Middle frontal gyrus (tissue), 1 donor: ENCODE measurements around the gene SEPHS1.
"Not testable (repeated sequence)": the region's sequence is repeated elsewhere in the genome, so short reads cannot be mapped to it uniquely, and the experiment has no call there.

Experiments
- DNase-seq: peaks from one replicate; pipeline ENCODE4 v3.0.0-alpha.2; 2015; ENCODE audit warnings: low spot score; ENCODE audit errors: extremely low spot score

Gene SEPHS1

DNA sequence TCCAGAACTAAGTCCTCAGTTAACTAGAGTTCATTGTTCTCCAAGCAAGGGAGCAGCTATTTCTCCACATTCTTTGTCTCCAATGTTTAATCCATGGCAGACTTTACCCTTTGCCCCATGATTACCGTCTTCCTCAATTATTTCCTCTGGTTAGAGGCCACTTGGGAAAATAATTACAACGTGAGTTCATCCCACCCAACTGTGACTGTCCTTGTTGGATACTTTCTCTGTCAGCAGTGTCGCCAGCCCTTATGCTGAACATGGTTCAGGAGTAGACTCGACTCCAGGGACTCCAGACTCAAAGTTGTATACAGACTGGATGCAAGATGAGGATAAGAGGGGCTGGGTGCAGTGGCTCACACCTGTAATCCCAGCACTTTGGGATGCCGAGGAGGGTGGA is 17.1 kb upstream of the SEPHS1 start:
- DNase-seq: no peak

DNA sequence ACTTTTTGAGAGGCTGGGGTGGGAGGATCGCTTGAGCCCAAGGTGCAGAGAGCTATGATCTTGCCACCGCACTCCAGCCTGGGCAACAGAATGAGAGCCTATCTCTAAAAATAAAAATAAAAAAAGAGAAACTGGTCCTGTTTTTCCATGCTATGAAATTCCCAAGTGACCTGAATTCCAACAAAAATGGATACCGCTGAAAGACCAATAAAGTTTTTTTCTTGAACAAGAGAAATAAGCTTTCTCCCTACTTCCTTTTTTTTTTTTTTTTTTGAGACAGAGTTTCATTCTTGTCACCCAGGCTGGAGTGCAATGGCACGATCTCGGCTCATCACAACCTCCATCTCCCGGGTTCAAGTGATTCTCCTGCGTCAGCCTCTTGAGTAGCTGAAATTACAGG is 12.5 kb upstream of the SEPHS1 start:
- DNase-seq: no peak

DNA sequence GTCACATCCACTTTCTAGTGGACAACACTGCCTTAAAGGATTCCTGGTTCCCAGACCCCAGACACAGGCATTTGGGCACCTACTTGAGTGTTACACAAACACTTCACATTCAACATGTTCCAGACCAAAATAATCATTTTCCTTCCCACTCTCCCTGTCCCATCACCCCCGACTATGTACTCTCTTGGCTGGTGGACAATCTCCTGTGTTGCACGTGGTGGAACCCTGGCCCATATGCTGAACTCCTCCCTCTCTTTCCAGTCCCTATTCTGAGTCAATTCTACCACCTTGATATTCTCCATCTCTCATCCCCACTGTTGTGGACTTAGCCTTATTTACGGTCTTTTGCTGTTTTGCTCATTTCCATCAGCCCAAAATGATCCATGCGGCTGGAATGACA is 8.3 kb upstream of the SEPHS1 start:
- no peak for DNase-seq

DNA sequence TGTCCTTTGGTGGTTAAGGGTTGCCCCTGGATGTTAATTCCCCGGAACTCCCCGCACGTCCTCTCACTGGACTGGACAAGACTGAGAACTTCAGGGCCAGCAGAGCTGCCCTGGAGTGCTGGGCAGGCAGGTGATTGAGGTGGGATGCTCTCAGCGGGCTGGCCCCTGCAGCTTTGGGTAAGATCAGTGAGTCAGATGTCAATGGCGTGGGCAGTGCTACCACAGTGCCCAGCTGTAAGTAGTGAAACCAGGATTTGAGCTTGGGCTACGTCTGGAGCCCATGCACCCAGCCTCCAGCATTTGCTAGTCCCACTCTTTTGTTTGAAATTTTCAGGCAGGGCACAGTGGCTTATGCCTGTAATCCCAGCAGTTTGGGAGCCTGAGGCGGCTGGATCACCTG is 6.7 kb upstream of the SEPHS1 start:
- no peak for DNase-seq

- DNase-seq: no peak
These were observed 4.4 kb upstream of the SEPHS1 start for GRCh38 chr10:13352519-13352918.

GRCh38 chr10:13351340-13351915 is 3.3 kb upstream of the SEPHS1 start:
- DNase-seq: no peak

DNA sequence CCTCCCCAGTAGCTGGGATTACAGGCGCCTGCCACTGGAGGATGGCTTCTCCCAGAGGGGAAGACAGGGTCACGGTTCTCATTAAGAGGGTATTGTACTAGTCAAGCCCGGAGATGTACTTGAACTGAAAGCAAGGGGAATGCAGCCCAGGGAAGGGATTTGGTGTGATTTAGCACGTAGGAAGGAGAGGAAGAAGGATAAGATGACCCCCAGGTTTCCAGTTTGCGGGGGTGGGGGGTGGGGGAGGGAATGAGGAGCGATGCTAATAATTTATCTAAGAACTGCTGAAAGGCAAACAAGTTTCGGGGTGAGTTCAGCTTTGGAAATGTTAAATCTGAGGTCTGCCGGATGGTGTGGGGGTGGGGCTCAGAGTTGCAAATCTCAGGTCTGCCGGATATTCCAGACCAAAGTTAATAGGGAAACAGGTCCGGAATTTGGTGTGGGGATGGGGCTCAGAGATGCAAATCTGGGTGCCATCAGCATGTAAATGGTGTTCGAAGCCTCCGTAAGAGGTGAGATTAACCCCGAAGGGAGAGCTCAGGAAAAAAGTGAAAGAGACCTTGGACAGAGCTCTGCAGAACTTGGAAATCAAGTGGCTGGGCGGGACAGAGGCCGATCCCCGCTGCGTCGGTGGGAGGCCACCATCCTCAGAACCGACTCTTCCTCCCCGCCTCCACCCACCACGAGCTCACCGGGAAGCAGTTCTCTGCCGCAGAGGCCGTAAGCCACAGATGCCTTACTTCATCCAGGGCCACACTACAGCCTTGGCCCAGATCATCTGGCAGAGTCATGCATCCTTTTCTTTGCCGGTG is 1.6 kb upstream of the SEPHS1 start:
- DNase-seq: no peak

GRCh38 chr10:13347500-13348156 is 465 bp downstream of the SEPHS1 start:
- peak; percentile 64 for DNase-seq

DNA sequence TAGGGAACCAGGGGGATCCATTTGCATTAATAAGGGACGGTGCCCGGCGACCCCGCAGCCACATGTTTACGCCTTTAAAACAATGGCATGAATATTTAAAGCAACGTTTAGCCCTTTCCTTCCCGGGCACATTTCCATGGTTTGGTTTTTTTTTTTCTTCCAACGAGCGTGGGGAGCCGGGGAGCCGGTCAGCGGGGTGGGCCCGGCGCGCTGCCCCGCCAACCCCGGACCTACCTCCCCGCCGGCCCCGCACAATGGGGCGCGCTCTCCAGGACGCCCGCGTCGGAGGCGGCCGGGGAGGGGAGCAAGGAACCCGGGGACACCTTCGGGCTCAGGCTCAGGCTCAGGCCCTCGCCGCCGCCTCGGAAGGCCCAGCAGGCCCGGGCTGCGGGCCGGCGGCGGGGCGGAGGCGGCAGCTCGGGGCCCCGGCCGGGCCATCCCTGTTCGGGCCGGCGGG is 1.0 kb downstream of the SEPHS1 start:
- no peak for DNase-seq

GRCh38 chr10:13346283-13347042 is 1.6 kb downstream of the SEPHS1 start:
- DNase-seq: no peak

DNA sequence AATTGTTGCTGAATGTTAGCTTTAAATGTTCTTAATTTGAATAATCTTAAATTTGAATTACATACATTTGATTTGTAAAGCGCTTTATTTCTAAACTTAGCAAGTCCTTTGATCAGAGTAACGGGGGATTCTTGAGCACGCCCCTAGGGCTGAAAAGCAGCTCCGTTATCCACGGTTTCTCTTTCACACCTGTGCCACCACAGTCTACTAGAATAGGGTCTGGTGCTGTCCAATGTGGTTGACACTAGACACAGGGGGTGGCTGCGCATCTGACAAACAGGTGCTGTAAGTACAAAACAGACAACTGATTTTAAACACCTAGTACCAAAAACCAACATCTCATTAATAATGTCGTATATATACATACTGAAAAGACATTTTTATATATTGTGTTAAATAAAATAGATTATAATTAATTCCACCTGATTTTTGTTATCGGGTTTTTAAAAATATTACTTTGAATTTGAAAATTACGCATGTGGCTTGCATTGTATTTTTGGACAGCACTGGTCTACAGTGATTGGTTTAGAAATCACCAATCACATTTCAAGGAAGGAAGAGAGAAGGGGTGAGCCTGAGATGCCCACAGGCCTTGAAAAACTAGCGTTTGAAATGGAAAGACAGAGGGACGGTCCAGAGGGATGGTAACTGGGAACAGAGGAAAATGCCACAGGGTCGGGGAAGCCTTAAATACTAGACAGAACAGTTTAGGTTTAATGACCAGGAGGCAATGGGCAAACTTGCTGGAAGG is 7.3 kb downstream of the SEPHS1 start:
- no peak for DNase-seq

GRCh38 chr10:13340068-13340467 is 8.0 kb downstream of the SEPHS1 start:
- DNase-seq: no peak

DNA sequence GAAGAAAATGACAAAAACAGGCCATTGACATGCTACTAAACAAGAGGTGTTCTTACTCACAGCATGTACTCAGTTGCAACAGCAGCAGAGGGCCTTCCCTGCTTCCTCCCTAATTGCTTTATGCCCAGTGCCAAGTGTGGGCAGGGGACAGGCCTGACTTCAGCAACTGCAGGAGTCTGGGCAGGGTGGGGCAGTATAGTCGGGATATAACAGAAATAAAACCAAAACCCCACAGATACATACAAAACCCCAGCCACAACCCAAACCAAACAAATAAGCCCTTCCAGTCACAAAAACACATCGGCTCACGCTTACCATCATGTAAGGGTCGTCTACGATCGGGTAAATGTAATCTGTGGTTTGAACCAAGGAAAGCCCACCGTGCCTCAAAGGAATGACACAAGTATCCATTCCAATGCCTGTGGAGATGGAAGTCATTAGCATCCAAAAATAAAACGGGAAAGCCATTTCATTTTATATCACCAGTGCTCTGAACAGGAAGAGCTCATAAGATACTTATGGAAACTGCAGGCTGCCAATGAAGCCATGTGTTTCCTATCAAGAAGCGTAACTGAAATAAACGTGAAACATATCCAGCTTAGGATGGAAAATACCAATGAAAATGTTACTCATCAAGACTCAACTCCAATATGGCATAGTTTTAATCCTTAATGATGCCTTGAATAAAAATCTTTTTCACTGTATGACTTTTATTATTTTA is 9.5 kb downstream of the SEPHS1 start:
- DNase-seq: no peak

DNA sequence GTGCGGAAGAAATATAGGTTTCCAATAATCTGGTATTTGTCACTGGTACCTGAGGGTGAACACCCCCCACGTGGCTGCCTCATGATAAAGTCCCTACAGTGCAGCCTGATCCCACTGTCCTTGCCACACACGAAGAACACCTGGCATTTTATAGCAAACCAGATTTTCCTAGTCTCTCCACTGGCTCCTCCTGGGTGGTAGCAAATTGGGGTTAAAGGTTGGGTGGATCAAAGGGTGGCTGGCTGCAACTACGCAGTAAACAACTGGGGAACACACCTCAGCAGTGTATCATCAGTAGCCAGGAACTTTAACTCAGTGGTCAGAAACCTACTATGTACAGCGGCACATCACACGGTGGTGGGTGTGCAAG is 10.3 kb downstream of the SEPHS1 start:
- DNase-seq: no peak

DNA sequence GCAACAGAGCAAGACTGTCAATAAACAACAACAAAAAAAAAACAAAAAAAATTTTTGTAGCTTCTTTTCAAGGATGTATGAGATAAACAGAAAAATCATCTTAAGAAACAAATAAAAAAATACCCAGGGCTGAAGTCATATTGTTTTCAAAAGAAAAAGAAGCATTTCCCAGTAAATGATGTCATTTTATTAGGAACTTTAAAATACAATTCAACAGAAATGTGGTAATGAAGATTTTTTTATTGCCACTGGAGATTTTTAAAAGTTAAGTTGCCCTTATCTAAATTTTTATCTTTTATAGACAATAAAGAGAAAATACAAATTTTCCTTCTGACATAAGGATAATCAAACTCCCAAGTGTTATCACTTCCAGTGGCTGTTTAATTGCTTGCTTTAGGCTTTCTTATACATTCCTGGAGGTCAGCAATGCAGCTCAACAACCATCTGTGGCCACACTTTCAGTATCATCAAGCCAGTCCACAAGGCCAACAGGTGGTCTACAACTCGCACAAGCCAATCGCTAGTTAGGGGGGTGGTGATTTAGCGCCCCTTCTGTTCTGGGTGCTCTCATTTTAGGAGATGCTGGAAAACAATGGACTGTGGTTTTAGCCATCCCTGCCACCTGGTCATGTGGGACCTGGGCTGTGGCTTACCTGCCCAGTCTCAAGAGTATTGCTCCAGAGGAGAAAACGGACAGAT is 10.8 kb downstream of the SEPHS1 start:
- DNase-seq: no peak

- DNase-seq: no peak
These were observed 12.2 kb downstream of the SEPHS1 start for GRCh38 chr10:13335881-13336280.

- no peak for DNase-seq
These were observed 13.5 kb downstream of the SEPHS1 start for GRCh38 chr10:13334556-13334955.

DNA sequence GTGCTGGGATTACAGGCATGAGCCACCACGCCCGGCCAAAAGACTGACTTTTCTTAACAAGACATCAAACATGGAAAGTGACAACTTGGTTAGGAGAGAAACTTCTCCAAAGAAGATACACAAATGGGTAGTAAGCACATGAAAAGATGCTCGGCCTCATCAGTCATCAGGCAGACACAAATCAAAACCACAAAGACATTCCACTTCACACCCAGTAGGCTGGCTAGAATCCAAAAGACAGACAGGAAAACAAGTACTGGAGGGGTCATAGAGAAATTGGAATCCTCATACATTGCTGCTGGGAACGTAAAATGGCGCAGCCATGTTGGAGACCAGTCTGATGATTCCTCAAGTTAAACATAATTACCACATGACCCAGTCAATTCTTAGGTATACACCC is 16.4 kb downstream of the SEPHS1 start:
- no peak for DNase-seq

- not testable (repeated sequence) for DNase-seq
These were observed 17.1 kb downstream of the SEPHS1 start for GRCh38 chr10:13330980-13331379.

DNA sequence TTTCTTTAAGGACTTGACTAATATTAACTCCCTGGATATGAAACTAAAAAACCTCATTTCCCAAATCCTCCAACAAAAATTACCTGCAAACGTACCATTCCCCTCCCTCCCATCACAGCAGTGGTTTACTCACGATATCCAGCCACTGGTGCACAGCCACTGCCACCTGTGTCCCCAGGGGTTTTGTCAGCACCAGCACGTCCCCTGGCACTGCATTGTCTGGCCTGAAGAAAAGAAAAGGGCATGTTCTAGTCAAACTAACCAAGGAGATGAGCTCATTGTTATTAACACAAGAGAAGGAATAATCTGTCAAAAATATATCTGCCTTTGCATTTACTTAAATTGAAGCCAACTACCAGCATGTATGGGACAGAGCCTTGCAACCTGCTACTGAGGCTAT is 18.5 kb downstream of the SEPHS1 start:
- DNase-seq: no peak
